NCI-H1105 treated with DMSO at 0.1 percent for 48 hours (cell line): ENCODE data around the gene RDH13.
"Not testable (repeated sequence)": the region's sequence is repeated elsewhere in the genome, so short reads cannot be mapped to it uniquely, and the experiment has no call there.

Experiments used
- DNase-seq: peaks from one replicate; lab custom pipeline; 2025; lab: John Stamatoyannopoulos, UW

The RDH13 gene

GRCh38 chr19:55015126-55015525 is 47.8 kb downstream of the RDH13 start:
- DNase-seq, result no peak

- DNase-seq, result peak; percentile 34
Measured at GRCh38 chr19:55014714-55015113, 48.2 kb downstream of the RDH13 start.

- no peak for DNase-seq
Measured at GRCh38 chr19:55013596-55013995, 49.4 kb downstream of the RDH13 start.

GRCh38 chr19:55012306-55012705 is 50.6 kb downstream of the RDH13 start:
- DNase-seq, result no peak

- not testable (repeated sequence) for DNase-seq
Measured at GRCh38 chr19:55010561-55010960, 52.4 kb downstream of the RDH13 start.

GRCh38 chr19:55008781-55009180 is 54.2 kb downstream of the RDH13 start:
- not testable (repeated sequence) for DNase-seq

GRCh38 chr19:55008189-55008588 is 54.8 kb downstream of the RDH13 start:
- not testable (repeated sequence) for DNase-seq

- DNase-seq, result not testable (repeated sequence)
Measured at GRCh38 chr19:55007537-55007936, 55.4 kb downstream of the RDH13 start.

- not testable (repeated sequence) for DNase-seq
Measured at GRCh38 chr19:55006795-55007194, 56.2 kb downstream of the RDH13 start.

- peak; percentile 57 for DNase-seq
Measured at GRCh38 chr19:55005684-55006488, 57.1 kb downstream of the RDH13 start.

- DNase-seq, result no peak
Measured at GRCh38 chr19:55000761-55001160, 62.2 kb downstream of the RDH13 start.

GRCh38 chr19:54998751-54999239 is 64.2 kb downstream of the RDH13 start:
- not testable (repeated sequence) for DNase-seq

GRCh38 chr19:54995561-54995960 is 67.4 kb downstream of the RDH13 start:
- DNase-seq, result no peak
